ENCODE results near the gene TRRAP.

DNA sequence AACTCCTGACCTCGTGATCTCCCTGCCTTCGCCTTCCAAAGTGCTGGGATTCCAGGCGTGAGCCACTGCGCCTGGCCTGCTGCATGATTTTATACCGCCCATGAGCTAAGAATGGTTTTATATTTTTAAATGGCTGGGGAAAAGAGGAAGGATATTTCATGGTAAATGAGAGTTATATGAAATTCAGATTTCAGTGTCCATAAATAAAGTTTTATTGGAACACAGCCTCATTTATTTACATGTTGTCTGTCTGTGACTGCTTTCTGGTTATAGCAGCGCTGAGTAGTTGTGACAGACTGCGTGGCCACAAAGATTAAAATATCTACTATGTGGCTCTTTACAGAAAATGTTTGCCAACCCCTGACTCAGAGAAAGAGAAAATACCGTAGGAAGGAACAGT lies 2.2 kb downstream of the TRRAP start:
- TF ChIP-seq POLR2A (IDR thresholded peaks at IDR 0.05) (no peak), POLR2AphosphoS5 (IDR thresholded peaks at IDR 0.05) (no peak)
- TF ChIP-seq, protein P1, sequence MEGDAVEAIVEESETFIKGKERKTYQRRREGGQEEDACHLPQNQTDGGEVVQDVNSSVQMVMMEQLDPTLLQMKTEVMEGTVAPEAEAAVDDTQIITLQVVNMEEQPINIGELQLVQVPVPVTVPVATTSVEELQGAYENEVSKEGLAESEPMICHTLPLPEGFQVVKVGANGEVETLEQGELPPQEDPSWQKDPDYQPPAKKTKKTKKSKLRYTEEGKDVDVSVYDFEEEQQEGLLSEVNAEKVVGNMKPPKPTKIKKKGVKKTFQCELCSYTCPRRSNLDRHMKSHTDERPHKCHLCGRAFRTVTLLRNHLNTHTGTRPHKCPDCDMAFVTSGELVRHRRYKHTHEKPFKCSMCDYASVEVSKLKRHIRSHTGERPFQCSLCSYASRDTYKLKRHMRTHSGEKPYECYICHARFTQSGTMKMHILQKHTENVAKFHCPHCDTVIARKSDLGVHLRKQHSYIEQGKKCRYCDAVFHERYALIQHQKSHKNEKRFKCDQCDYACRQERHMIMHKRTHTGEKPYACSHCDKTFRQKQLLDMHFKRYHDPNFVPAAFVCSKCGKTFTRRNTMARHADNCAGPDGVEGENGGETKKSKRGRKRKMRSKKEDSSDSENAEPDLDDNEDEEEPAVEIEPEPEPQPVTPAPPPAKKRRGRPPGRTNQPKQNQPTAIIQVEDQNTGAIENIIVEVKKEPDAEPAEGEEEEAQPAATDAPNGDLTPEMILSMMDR (IDR thresholded peaks at IDR 0.05 in 8 of 11, conservative IDR thresholded peaks at IDR 0.05 in 3 of 11) = no peak
